HEK293 (cell line): ENCODE results near the gene PAX3.

Source experiments
- CTCF ChIA-PET: fragments of 350-600 bp; formaldehyde crosslinking; extraction: SDS; loops from one replicate; lab custom pipeline; 2021; ENCODE audit warnings: antibody characterized with exemption; lab: Yijun Ruan, JAX
- POLR2A ChIA-PET: fragments of 300-600 bp; formaldehyde crosslinking; extraction: SDS; loops from one replicate; lab custom pipeline; 2020; ENCODE audit warnings: antibody characterized with exemption, inconsistent platforms; lab: Yijun Ruan, JAX
- H3K27ac ChIP-seq: fragments of 200-500 bp; sonication (Bioruptor generic); 2 replicates; pipeline ENCODE4 v1.5.1; 2014; ENCODE audit warnings: low read depth, low read length, control low read depth, inconsistent platforms; ENCODE audit errors: extremely low read depth
- H3K36me3 ChIP-seq, 2 experiments: fragments of 200-500 bp in 1 of 2; sonication (Bioruptor generic) in 1 of 2; 1 replicate in 1 of 2; 2 replicates in 1 of 2; pipeline ENCODE4 v1.5.1; 2014 to 2017; ENCODE audit warnings: inconsistent platforms in 2 of 2, low read length in 2 of 2; ENCODE audit not compliant: control insufficient read depth in 2 of 2, insufficient read depth in 1 of 2
- H3K4me1 ChIP-seq: fragments of 200-500 bp; sonication (Bioruptor generic); 2 replicates; pipeline ENCODE4 v1.5.1; 2014; ENCODE audit warnings: mild to moderate bottlenecking, low read length, inconsistent platforms; ENCODE audit not compliant: control insufficient read depth, insufficient read depth
- H3K4me3 ChIP-seq: 2 replicates; pipeline ENCODE4 v1.5.1; 2011; ENCODE audit warnings: low read depth, mild to moderate bottlenecking, control low read depth, low read length, moderate library complexity
- H3K9me3 ChIP-seq: fragments of 200-500 bp; sonication (Bioruptor generic); 2 replicates; pipeline ENCODE4 v1.5.1; 2014; ENCODE audit warnings: low read depth, low read length, inconsistent platforms; ENCODE audit not compliant: control insufficient read depth, insufficient read depth
- GLIS2 ChIP-seq: fragments of 450-650 bp; formaldehyde crosslinking; IDR thresholded peaks from 2 replicates; pipeline ENCODE4 v1.5.1; 2016; ENCODE audit warnings: missing biosample characterization, missing genetic modification characterization
- IKZF3 ChIP-seq: fragments of 450-650 bp; IDR thresholded peaks from 2 replicates; pipeline ENCODE4 v1.5.0; 2018; ENCODE audit warnings: missing biosample characterization, mild to moderate bottlenecking, missing genetic modification characterization, moderate library complexity
- OSR2 ChIP-seq: fragments of 450-650 bp; formaldehyde crosslinking; IDR thresholded peaks from 2 replicates; pipeline ENCODE4 v1.5.1; 2016; ENCODE audit warnings: missing biosample characterization, missing genetic modification characterization
- PRDM6 ChIP-seq: fragments of 450-650 bp; formaldehyde crosslinking; IDR thresholded peaks from 2 replicates; pipeline ENCODE4 v1.5.1; 2017; ENCODE audit warnings: missing biosample characterization, missing genetic modification characterization
- REST ChIP-seq: fragments of 450-650 bp; formaldehyde crosslinking; IDR thresholded peaks from 2 replicates; pipeline ENCODE4 v1.5.1; 2016; ENCODE audit warnings: missing biosample characterization, missing genetic modification characterization
- TRIM28 ChIP-seq: IDR thresholded peaks from 2 replicates; pipeline ENCODE4 v1.6.1; 2011; ENCODE audit warnings: low read length, control low read depth, borderline replicate concordance
- YY2 ChIP-seq: fragments of 450-650 bp; formaldehyde crosslinking; IDR thresholded peaks from 2 replicates; pipeline ENCODE4 v1.5.1; 2016; ENCODE audit warnings: missing biosample characterization, missing genetic modification characterization
- ZFP3 ChIP-seq: fragments of 450-650 bp; formaldehyde crosslinking; IDR thresholded peaks from 2 replicates; pipeline ENCODE4 v1.5.1; 2016; ENCODE audit warnings: low read depth, missing biosample characterization, missing genetic modification characterization
- ZFP41 ChIP-seq: fragments of 450-650 bp; formaldehyde crosslinking; IDR thresholded peaks from 2 replicates; pipeline ENCODE4 v1.5.1; 2016; ENCODE audit warnings: missing biosample characterization, missing genetic modification characterization, borderline replicate concordance
- ZNF133 ChIP-seq: fragments of 450-650 bp; formaldehyde crosslinking; IDR thresholded peaks from 2 replicates; pipeline ENCODE4 v1.5.1; 2016; ENCODE audit warnings: missing biosample characterization, missing genetic modification characterization
- ZNF280C ChIP-seq: fragments of 450-650 bp; formaldehyde crosslinking; IDR thresholded peaks from 2 replicates; pipeline ENCODE4 v1.5.1; 2016; ENCODE audit warnings: missing biosample characterization, missing genetic modification characterization
- ZNF558 ChIP-seq: fragments of 450-650 bp; formaldehyde crosslinking; IDR thresholded peaks from 2 replicates; pipeline ENCODE4 v1.5.1; 2016; ENCODE audit warnings: missing biosample characterization, missing genetic modification characterization
- ZNF692 ChIP-seq: fragments of 450-650 bp; formaldehyde crosslinking; IDR thresholded peaks from 2 replicates; pipeline ENCODE4 v1.5.1; 2016; ENCODE audit warnings: missing biosample characterization, missing genetic modification characterization
- ZNF707 ChIP-seq: fragments of 450-650 bp; formaldehyde crosslinking; IDR thresholded peaks from 2 replicates; pipeline ENCODE4 v1.5.1; 2016; ENCODE audit warnings: missing biosample characterization, missing genetic modification characterization
- ZNF791 ChIP-seq: fragments of 450-650 bp; formaldehyde crosslinking; IDR thresholded peaks from 2 replicates; pipeline ENCODE4 v1.5.1; 2016; ENCODE audit warnings: missing biosample characterization, missing genetic modification characterization

The PAX3 gene

GRCh38 chr2:222290401-222290735 is 8.4 kb downstream of the PAX3 start:
- ChIA-PET CTCF (no interaction called here), POLR2A (interaction anchor here (1.4 kb wide), 1 partner anchor 9 kb away, joined by 4 read pairs; the partner anchor contains the start of gene PAX3)
- peaks cover 5 to 56% of the 10 kb centered on the region in 2 experiments for H3K36me3 ChIP-seq
- no peaks in the 10 kb centered on the region for H3K9me3 ChIP-seq
- peaks cover 11% of the 10 kb centered on the region for H3K4me1 ChIP-seq
- H3K27ac ChIP-seq, result no peak overlapping the region
- H3K4me3 ChIP-seq, result no peak overlapping the region
- no peak for TF ChIP-seq ZNF707 (tag by site-specific recombination)
- no peak for TF ChIP-seq YY2
- TF ChIP-seq ZNF133 (tag by site-specific recombination), result no peak
- no peak for TF ChIP-seq IKZF3 (tag by site-specific recombination)
- TF ChIP-seq ZFP41 (tag by site-specific recombination), result no peak
- TF ChIP-seq PRDM6 (tag by site-specific recombination), result no peak
- no peak for TF ChIP-seq GLIS2
- no peak for TF ChIP-seq ZNF791 (tag by site-specific recombination)
- no peak for TF ChIP-seq OSR2
- TF ChIP-seq ZNF280C (tag by site-specific recombination), result no peak
- TF ChIP-seq ZNF692, result no peak
- TF ChIP-seq REST, result no peak
- no peak for TF ChIP-seq ZFP3 (tag by site-specific recombination)

GRCh38 chr2:222289278-222290160 is 9.3 kb downstream of the PAX3 start:
- H3K4me3 ChIP-seq, result no peak overlapping the region
- ChIA-PET POLR2A (interaction anchor here (1.4 kb wide), 1 partner anchor 9 kb away, joined by 4 read pairs; the partner anchor contains the start of gene PAX3), CTCF (no interaction called here)
- H3K36me3 ChIP-seq, result peaks cover 8 to 56% of the 10 kb centered on the region in 2 experiments
- peaks cover 11% of the 10 kb centered on the region for H3K4me1 ChIP-seq
- H3K27ac ChIP-seq, result no peak overlapping the region
- no peak for TF ChIP-seq ZNF558 (tag by site-specific recombination)
- TF ChIP-seq TRIM28, result 0 out of 2 replicates have a peak, but pooled peaks have one; percentile 5
- no peaks in the 10 kb centered on the region for H3K9me3 ChIP-seq
